H1 (cell line): ENCODE results near the gene INSYN2A. TPM values are rescaled to one million over a fixed set of nuclear protein-coding genes. Genes with fewer than 3 reads are reported as not detected.

Experiments
- CTCF ChIA-PET: fragments of 300-600 bp; sonication (Branson Sonifier 250); formaldehyde crosslinking; loops from one replicate; lab custom pipeline; 2021; ENCODE audit not compliant: partially characterized antibody; lab: Charles Lee
- POLR2A ChIA-PET: fragments of 300-600 bp; sonication (Branson Sonifier 250); formaldehyde crosslinking; loops from one replicate; lab custom pipeline; 2021; ENCODE audit warnings: inconsistent platforms; ENCODE audit not compliant: partially characterized antibody; lab: Charles Lee
- DNase-seq, 2 experiments: peaks; one replicate each; pipeline versions ENCODE4 v3.0.0 to v3.0.0-alpha.2; 2010 to 2022; ENCODE audit warnings: low spot score in 2 of 2, low read depth in 1 of 2, mixed read lengths in 1 of 2
- FAIRE-seq: peaks from 2 replicates; lab custom pipeline; 2011; peaks lifted over from hg19 to GRCh38; lab: Jason Lieb, UNC
- H2AFZ ChIP-seq: 2 replicates; pipeline ENCODE4 v1.8.1; 2012; ENCODE audit warnings: low read length, inconsistent platforms
- H2AK5ac ChIP-seq: 2 replicates; pipeline ENCODE4 v1.6.1; 2013; ENCODE audit warnings: low read depth, low read length
- H2BK120ac ChIP-seq: replicated peaks from 2 replicates; pipeline ENCODE3; 2013; ENCODE audit warnings: low read depth, low read length, inconsistent platforms
- H2BK12ac ChIP-seq: 2 replicates; pipeline ENCODE4 v1.6.1; 2013; ENCODE audit warnings: low read depth, low read length
- H2BK15ac ChIP-seq: 2 replicates; pipeline ENCODE4 v1.6.1; 2013; ENCODE audit warnings: low read length
- H2BK20ac ChIP-seq: 2 replicates; pipeline ENCODE4 v1.6.1; 2013; ENCODE audit warnings: low read length
- H2BK5ac ChIP-seq: 2 replicates; pipeline ENCODE4 v1.6.1; 2013; ENCODE audit warnings: low read depth, low read length
- H3K14ac ChIP-seq: 2 replicates; pipeline ENCODE4 v1.6.1; 2013; ENCODE audit warnings: inconsistent platforms; ENCODE audit not compliant: insufficient read length
- H3K18ac ChIP-seq: 2 replicates; pipeline ENCODE4 v1.6.1; 2013; ENCODE audit warnings: low read length; ENCODE audit errors: extremely low read depth
- H3K23ac ChIP-seq: 2 replicates; pipeline ENCODE4 v1.6.1; 2013; ENCODE audit warnings: inconsistent platforms; ENCODE audit not compliant: insufficient read length
- H3K23me2 ChIP-seq: 2 replicates; pipeline ENCODE4 v1.6.1; 2013; ENCODE audit warnings: low read depth, low read length
- H3K27ac ChIP-seq: 2 replicates; pipeline ENCODE4 v1.6.1; 2011; ENCODE audit warnings: low read depth, low read length, inconsistent platforms
- H3K27me3 ChIP-seq, 4 experiments: replicated peaks in 1 of 4; 1 replicate in 1 of 4; 2 replicates in 3 of 4; pipeline versions ENCODE4 v1.6.1 to v1.8.1; 2011 to 2013; ENCODE audit warnings: low read length in 3 of 4, mild to moderate bottlenecking in 3 of 4, inconsistent platforms in 2 of 4, mixed read lengths in 2 of 4, moderate library complexity in 1 of 4; ENCODE audit not compliant: control insufficient read depth in 3 of 4, insufficient read depth in 3 of 4; ENCODE audit errors: extremely low read depth in 1 of 4
- H3K36me3 ChIP-seq, 4 experiments: 2 replicates each; pipeline versions ENCODE4 v1.6.1 to v1.8.1; 2011 to 2013; ENCODE audit warnings: mild to moderate bottlenecking in 4 of 4, low read length in 3 of 4, moderate library complexity in 2 of 4, control low read depth in 1 of 4, inconsistent platforms in 1 of 4; ENCODE audit not compliant: insufficient read depth in 4 of 4, control insufficient read depth in 2 of 4
- H3K4ac ChIP-seq: replicated peaks from 2 replicates; pipeline ENCODE3; 2013; ENCODE audit warnings: low read length, low read depth, mixed read lengths, inconsistent platforms; ENCODE audit not compliant: insufficient read length
- H3K4me1 ChIP-seq, 4 experiments: replicated peaks in 1 of 4; 1 replicate in 1 of 4; 2 replicates in 3 of 4; pipeline versions ENCODE4 v1.6.1 to v1.8.1; 2011 to 2013; ENCODE audit warnings: low read length in 3 of 4, inconsistent platforms in 2 of 4, mixed read lengths in 1 of 4; ENCODE audit not compliant: insufficient read depth in 4 of 4, control insufficient read depth in 3 of 4
- H3K4me2 ChIP-seq, 2 experiments: 2 replicates each; pipeline versions ENCODE4 v1.6.1 to v1.8.1; 2011 to 2013; ENCODE audit warnings: low read depth in 2 of 2, low read length in 2 of 2, control low read depth in 1 of 2, inconsistent platforms in 1 of 2, mild to moderate bottlenecking in 1 of 2; ENCODE audit not compliant: insufficient read depth in 1 of 2
- H3K4me3 ChIP-seq, 4 experiments: fragments of 200-600, 300-600 bp in 1 of 4; sonication (generic), shearing (Covaris generic), sonication (Bioruptor Twin) in 1 of 4; 2 replicates each; pipeline versions ENCODE4 v1.5.1 to v1.8.1; 2011 to 2016; ENCODE audit warnings: low read length in 4 of 4, low read depth in 3 of 4, control low read depth in 2 of 4, inconsistent platforms in 2 of 4, mild to moderate bottlenecking in 2 of 4, mixed read lengths in 1 of 4, moderate library complexity in 1 of 4; ENCODE audit not compliant: insufficient read depth in 2 of 4; ENCODE audit errors: extremely low read depth in 1 of 4
- H3K56ac ChIP-seq: replicated peaks from 2 replicates; pipeline ENCODE3; 2013; ENCODE audit warnings: low read depth, mild to moderate bottlenecking, mixed read lengths, low read length, inconsistent platforms; ENCODE audit not compliant: insufficient read length
- H3K79me1 ChIP-seq: 2 replicates; pipeline ENCODE4 v1.6.1; 2013; ENCODE audit warnings: low read depth, low read length, control low read depth
- H3K79me2 ChIP-seq, 2 experiments: 2 replicates each; pipeline versions ENCODE4 v1.6.1 to v1.8.1; 2012 to 2013; ENCODE audit warnings: low read length in 2 of 2, mild to moderate bottlenecking in 2 of 2, inconsistent platforms in 1 of 2; ENCODE audit not compliant: insufficient read depth in 2 of 2, control insufficient read depth in 1 of 2
- H3K9ac ChIP-seq, 4 experiments: replicated peaks in 1 of 4; 1 replicate in 1 of 4; 2 replicates in 3 of 4; pipeline versions ENCODE4 v1.6.1 to v1.8.1; 2011 to 2013; ENCODE audit warnings: low read depth in 3 of 4, low read length in 3 of 4, control low read depth in 2 of 4, mild to moderate bottlenecking in 2 of 4, moderate library complexity in 2 of 4, inconsistent platforms in 1 of 4; ENCODE audit errors: extremely low read depth in 1 of 4
- H3K9me3 ChIP-seq, 2 experiments: 2 replicates each; pipeline versions ENCODE4 v1.6.1 to v1.8.1; 2012 to 2013; ENCODE audit warnings: mild to moderate bottlenecking in 2 of 2, moderate library complexity in 2 of 2, control low read depth in 1 of 2, inconsistent platforms in 1 of 2, low read depth in 1 of 2, low read length in 1 of 2, mixed read lengths in 1 of 2; ENCODE audit not compliant: insufficient read depth in 2 of 2
- H4K20me1 ChIP-seq, 2 experiments: replicated peaks in 1 of 2; 2 replicates each; pipeline versions ENCODE3 to v1.8.1; 2011 to 2013; ENCODE audit warnings: inconsistent platforms in 2 of 2, low read length in 2 of 2, mild to moderate bottlenecking in 1 of 2; ENCODE audit not compliant: insufficient read depth in 2 of 2, control insufficient read depth in 1 of 2
- H4K5ac ChIP-seq: 2 replicates; pipeline ENCODE4 v1.6.1; 2013; ENCODE audit warnings: low read length, low read depth, mixed read lengths, inconsistent platforms; ENCODE audit not compliant: insufficient read length
- H4K8ac ChIP-seq: 2 replicates; pipeline ENCODE4 v1.8.0; 2013; ENCODE audit warnings: mild to moderate bottlenecking, moderate library complexity, low read length, inconsistent platforms; ENCODE audit not compliant: insufficient read depth; ENCODE audit errors: extremely low read depth
- H4K91ac ChIP-seq: replicated peaks from 2 replicates; pipeline ENCODE3; 2013; ENCODE audit warnings: low read length, mixed read lengths, inconsistent platforms; ENCODE audit not compliant: insufficient read length
- ASH2L ChIP-seq: fragments of 200-600, 300-600 bp; sonication (generic); IDR thresholded peaks from one replicate; pipeline ENCODE4 v1.7.1; 2017; ENCODE audit warnings: low read length
- BACH1 ChIP-seq: IDR thresholded peaks from 2 replicates; pipeline ENCODE4 v1.6.1; 2012; ENCODE audit warnings: low read length, improper control_type of control experiment
- CBX8 ChIP-seq: fragments of 300-800, 300-1000 bp; sonication (generic); IDR thresholded peaks from 2 replicates; pipeline ENCODE4 v1.7.1; 2016; ENCODE audit warnings: low read depth, low read length, borderline replicate concordance
- CHD1 ChIP-seq: IDR thresholded peaks from 2 replicates; pipeline ENCODE4 v1.6.1; 2012; ENCODE audit warnings: low read depth, low read length, improper control_type of control experiment
- CTCF ChIP-seq, 3 experiments: IDR thresholded peaks; 1 replicate in 2 of 3; 2 replicates in 1 of 3; pipeline versions ENCODE4 v1.5.1 to v1.6.1; 2011; ENCODE audit warnings: low read length in 3 of 3, mild to moderate bottlenecking in 3 of 3, inconsistent platforms in 2 of 3, low read depth in 1 of 3, moderate library complexity in 1 of 3; ENCODE audit not compliant: insufficient read depth in 1 of 3; ENCODE audit errors: control extremely low read depth in 1 of 3
- EGR1 ChIP-seq: IDR thresholded peaks from 2 replicates; pipeline ENCODE4 v1.6.1; 2011; ENCODE audit warnings: low read depth, low read length, borderline replicate concordance
- GABPA ChIP-seq: IDR thresholded peaks from 2 replicates; pipeline ENCODE4 v1.6.1; 2011; ENCODE audit warnings: mild to moderate bottlenecking, low read length, moderate library complexity, borderline replicate concordance; ENCODE audit not compliant: insufficient read depth
- HDAC2 ChIP-seq, 2 experiments: fragments of 300-600 bp in 1 of 2; sonication (generic) in 1 of 2; IDR thresholded peaks; 2 replicates each; pipeline ENCODE4 v1.6.1; 2011 to 2012; ENCODE audit warnings: low read depth in 2 of 2, low read length in 2 of 2, mild to moderate bottlenecking in 2 of 2, moderate library complexity in 2 of 2, borderline replicate concordance in 1 of 2, inconsistent platforms in 1 of 2
- JUND ChIP-seq: IDR thresholded peaks from 2 replicates; pipeline ENCODE4 v1.6.1; 2011; ENCODE audit warnings: mild to moderate bottlenecking, improper control_type of control experiment, low read length
- POLR2A ChIP-seq, 2 experiments: IDR thresholded peaks; 1 replicate in 1 of 2; 2 replicates in 1 of 2; pipeline ENCODE4 v1.6.1; 2011; ENCODE audit warnings: low read depth in 2 of 2, low read length in 2 of 2, mild to moderate bottlenecking in 2 of 2; ENCODE audit errors: control extremely low read depth in 1 of 2
- POLR2AphosphoS5 ChIP-seq: IDR thresholded peaks from 2 replicates; pipeline ENCODE4 v1.6.1; 2011; ENCODE audit warnings: low read depth, low read length
- SP2 ChIP-seq: IDR thresholded peaks from 2 replicates; pipeline ENCODE4 v1.6.1; 2012; ENCODE audit warnings: mild to moderate bottlenecking, low read length, inconsistent platforms
- SP4 ChIP-seq: IDR thresholded peaks from 2 replicates; pipeline ENCODE4 v1.6.1; 2012; ENCODE audit warnings: low read length, inconsistent platforms
- WGBS, 2 experiments: shearing (Covaris generic) in 1 of 2; methylation state at CpG; one replicate each; pipeline versions ENCODE4 v1.1.6 to v1.1.7; 2013 to 2015; ENCODE audit warnings: low lambda C conversion rate in 2 of 2, mixed read lengths in 2 of 2, inconsistent platforms in 1 of 2, low coverage in 1 of 2, missing lambda C conversion rate in 1 of 2; ENCODE audit not compliant: insufficient replicate concordance in 2 of 2, insufficient coverage in 1 of 2, insufficient read length in 1 of 2; ENCODE audit errors: extremely low coverage in 1 of 2, missing lambda C conversion rate in 1 of 2; 5-methylcytosine and 5-hydroxymethylcytosine counted together
- polyA plus RNA-seq, 7 experiments: library from polyadenylated mRNA; depleted of rRNA in 3 of 7; stranded (reverse) in 5 of 7; unstranded in 2 of 7; fragments of >200 nt in 5 of 7; fragments of 200-250 nt in 2 of 7; gene quantifications; 1 replicate in 5 of 7; 2 replicates in 1 of 7; 4 replicates in 1 of 7; pipeline versions ENCODE4 v1.2.1 to v1.2.3, GENCODE V29; 2011 to 2013; ENCODE audit warnings: missing spikeins in 2 of 7, mixed read lengths in 2 of 7
- total RNA-seq: library from RNA; stranded (reverse); fragmentation: NEBNext Ultra II Directional; extraction: Animal tissue kit (Norgen Biotek cat#: 25700); gene quantifications from 2 replicates; pipeline ENCODE4 v1.2.1, GENCODE V29; 2021

The INSYN2A gene
- total and polyA plus RNA-seq, 2 of the 8 experiments (the other 6 are each of a cell fraction or from before 2014, with no cell fraction given), result 0.11 to 0.19 TPM

GRCh38 chr10:127227663-127228062 is 31.3 kb upstream of the INSYN2A start:
- Histone ChIP-seq H3K9me3 (no peaks in the 10 kb centered on the region), H2BK120ac (no peak overlapping the region), H3K4me2 (no peak overlapping the region), H2BK20ac (no peak overlapping the region), H3K14ac (no peak overlapping the region), H2BK5ac (no peak overlapping the region), H3K23me2 (no peaks in the 10 kb centered on the region), H4K5ac (no peak overlapping the region), H4K8ac (no peak overlapping the region), H3K79me1 (no peaks in the 10 kb centered on the region), H2AK5ac (no peak overlapping the region; the same call in 1 of the 2 replicates), H3K36me3 (no peaks in the 10 kb centered on the region), H4K91ac (no peak overlapping the region), H3K27me3 (no peaks in the 10 kb centered on the region), H3K79me2 (no peaks in the 10 kb centered on the region), H3K23ac (no peak overlapping the region), H2AFZ (no peak overlapping the region), H3K56ac (no peak overlapping the region), H3K4ac (no peak overlapping the region), H3K4me3 (no peak overlapping the region), H3K18ac (no peak overlapping the region), H2BK12ac (no peak overlapping the region), H3K27ac (no peak overlapping the region), H2BK15ac (no peak overlapping the region), H3K9ac (no peak overlapping the region), H4K20me1 (no peaks in the 10 kb centered on the region), H3K4me1 (no peaks in the 10 kb centered on the region; a peak in 1 of 7 replicates)
- ChIA-PET CTCF (no interaction called here), POLR2A (no interaction called here)
- DNase-seq, result no peak
- FAIRE-seq, result no peak
- WGBS, 2 experiments, result 89% methylated on average over 1 of the region's 1 CpG; no CpG with 5 or more reads in 1 of the 2 experiments
- TF ChIP-seq BACH1 (no peak), GABPA (no peak), JUND (no peak), HDAC2 (IDR thresholded peaks at IDR 0.05; ENCODE audit: borderline replicate concordance in 1 of 2, low read depth in 2 of 2, low read length in 2 of 2) (no peak), EGR1 (no peak), POLR2A (IDR thresholded peaks at IDR 0.05; ENCODE audit: control extremely low read depth in 1 of 2, low read depth in 2 of 2, low read length in 2 of 2) (no peak), POLR2AphosphoS5 (no peak), CBX8 (no peak), SP4 (no peak), SP2 (no peak), CTCF (IDR thresholded peaks at IDR 0.05; ENCODE audit: control extremely low read depth in 1 of 3, insufficient read depth in 1 of 3, low read depth in 1 of 3, low read length in 3 of 3) (no peak), ASH2L (no peak), CHD1 (no peak)
